Nucleus accumbens (tissue), 56 donors: ENCODE measurements around the gene MTFMT.
"Not testable (repeated sequence)": the region's sequence is repeated elsewhere in the genome, so short reads cannot be mapped to it uniquely, and the experiment has no call there.

Experiments
- DNase-seq, 56 donors: peaks; one replicate each; lab custom pipeline; 2025; lab: John Stamatoyannopoulos, UW

Gene MTFMT

GRCh38 chr15:65028921-65029735 is at the start of gene MTFMT:
TSS of gene MTFMT (minus strand) at chr15:65029639. CDS start at chr15:65029613, 26 bp downstream.
- DNase-seq: peak in 55 of 56 donors; percentile 23 to 95 (median 83)

DNA sequence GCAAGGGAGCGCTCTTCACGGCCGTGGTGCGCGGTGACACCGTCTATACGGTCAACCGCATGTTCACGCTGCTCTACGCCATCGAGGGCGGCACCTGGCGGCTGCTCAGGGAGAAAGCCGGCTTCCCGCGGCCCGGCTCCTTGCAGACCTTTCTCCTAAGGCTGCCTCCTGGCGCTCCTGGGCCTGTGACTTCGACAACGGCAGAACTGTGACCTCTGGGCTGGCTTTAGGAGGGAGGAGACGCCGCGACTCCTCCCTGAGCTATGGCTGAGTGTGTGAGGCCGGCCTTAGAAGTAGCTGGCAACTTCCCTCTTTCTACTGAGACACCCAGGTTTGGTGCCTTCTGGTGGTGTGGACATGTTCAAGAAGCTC is 48.5 kb upstream of the MTFMT start:
- peak in 5 of 56 donors; percentile 9 to 53 (median 19) for DNase-seq

DNA sequence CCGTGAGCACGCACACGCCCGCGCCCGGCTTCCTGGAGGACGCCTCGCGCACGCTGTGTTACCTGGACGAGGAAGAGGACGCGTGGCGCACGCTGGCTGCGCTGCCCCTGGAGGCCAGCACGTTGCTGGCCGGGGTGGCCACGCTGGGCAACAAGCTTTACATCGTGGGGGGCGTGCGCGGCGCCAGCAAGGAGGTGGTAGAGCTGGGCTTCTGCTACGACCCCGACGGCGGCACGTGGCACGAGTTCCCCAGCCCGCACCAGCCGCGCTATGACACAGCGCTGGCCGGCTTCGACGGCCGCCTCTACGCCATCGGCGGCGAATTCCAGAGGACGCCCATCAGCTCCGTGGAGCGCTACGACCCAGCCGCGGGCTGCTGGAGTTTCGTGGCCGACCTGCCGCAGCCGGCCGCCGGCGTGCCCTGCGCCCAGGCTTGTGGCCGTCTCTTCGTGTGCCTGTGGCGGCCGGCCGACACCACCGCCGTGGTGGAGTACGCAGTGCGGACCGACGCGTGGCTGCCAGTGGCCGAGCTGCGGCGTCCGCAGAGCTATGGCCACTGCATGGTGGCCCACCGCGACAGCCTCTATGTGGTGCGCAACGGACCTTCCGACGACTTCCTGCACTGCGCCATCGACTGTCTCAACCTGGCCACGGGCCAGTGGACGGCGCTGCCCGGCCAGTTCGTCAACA is 48.0 kb upstream of the MTFMT start:
- DNase-seq: no peak

GRCh38 chr15:65076486-65077290 is 47.2 kb upstream of the MTFMT start, which contains the start of gene KBTBD13:
TSS of gene KBTBD13 (plus strand) at chr15:65076746. CDS start at chr15:65076816, 70 bp downstream.
- DNase-seq: no peak

DNA sequence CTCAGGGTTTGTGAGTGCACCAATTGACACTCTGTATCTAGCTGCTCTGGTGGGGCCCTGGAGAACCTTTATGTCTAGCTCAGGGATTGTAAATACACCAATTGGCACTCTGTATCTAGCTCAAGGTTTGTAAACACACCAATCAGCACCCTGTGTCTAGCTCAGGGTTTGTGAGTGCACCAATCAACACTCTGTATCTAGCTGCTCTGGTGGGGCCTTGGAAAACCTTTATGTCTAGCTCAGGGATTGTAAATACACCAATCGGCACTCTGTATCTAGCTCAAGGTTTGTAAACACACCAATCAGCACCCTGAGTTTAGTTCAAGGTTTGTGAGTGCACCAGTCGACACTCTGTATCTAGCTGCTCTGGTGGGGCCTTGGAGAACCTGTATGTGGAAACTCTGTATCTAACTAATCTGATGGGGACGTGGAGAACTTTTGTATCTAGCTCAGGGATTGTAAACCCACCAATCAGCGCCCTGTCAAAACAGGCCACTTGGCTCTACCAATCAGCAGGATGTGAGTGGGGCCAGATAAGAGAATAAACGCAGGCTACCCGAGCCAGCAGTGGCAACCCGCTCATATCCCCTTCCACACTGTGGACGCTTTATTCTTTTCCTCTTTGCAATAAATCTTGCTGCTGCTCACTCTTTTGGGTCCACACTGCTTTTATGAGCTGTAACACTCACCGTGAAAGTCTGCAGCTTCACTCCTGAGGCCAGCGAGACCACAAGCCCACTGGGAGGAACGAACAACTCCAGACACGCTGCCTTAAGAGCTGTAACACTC is 46.4 kb upstream of the MTFMT start:
- DNase-seq: not testable (repeated sequence)

DNA sequence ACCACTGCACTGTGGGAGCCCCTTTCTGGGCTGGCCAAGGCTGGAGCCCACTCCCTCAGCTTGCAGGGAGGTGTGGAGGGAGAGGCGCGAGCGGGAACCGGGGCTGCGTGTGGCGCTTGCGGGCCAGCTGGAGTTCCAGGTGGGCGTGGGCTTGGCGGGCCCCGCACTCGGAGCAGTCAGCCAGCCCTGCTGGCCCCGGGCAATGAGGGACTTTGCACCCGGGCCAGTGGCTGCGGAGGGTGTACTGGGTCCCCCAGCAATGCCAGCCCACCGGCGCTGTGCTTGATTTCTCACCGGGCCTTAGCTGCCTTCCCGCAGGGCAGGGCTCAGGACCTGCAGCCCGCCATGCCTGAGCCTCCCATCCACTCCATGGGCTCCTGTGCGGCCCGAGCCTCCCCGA is 45.5 kb upstream of the MTFMT start:
- not testable (repeated sequence) for DNase-seq

- DNase-seq: no peak
Measured at GRCh38 chr15:65072617-65073016, 43.2 kb upstream of the MTFMT start.

- no peak for DNase-seq
Measured at GRCh38 chr15:65072027-65072426, 42.6 kb upstream of the MTFMT start.

DNA sequence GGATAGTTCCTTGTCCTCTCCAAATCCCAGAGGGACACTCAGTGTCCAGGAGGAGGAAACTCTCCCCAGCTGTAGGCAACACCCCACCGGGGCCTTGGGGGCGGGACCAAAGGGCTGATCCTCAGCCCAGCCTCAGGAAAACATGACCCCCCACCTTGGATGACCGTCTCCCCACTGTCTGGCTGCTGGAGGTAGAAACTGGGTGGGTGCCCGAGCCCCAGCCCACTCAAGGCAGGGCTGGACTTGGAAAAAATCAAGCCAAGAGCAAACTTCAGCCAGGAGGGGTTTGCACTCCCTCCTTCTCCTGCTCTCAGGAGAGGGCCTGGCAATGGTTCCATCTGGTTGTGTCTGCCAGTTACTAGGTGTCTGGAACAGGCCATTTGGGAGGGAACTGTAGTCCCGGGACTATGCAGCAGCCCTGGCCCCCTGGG is 42.0 kb upstream of the MTFMT start:
- peak in 18 of 56 donors; percentile 17 to 63 (median 32) for DNase-seq

DNA sequence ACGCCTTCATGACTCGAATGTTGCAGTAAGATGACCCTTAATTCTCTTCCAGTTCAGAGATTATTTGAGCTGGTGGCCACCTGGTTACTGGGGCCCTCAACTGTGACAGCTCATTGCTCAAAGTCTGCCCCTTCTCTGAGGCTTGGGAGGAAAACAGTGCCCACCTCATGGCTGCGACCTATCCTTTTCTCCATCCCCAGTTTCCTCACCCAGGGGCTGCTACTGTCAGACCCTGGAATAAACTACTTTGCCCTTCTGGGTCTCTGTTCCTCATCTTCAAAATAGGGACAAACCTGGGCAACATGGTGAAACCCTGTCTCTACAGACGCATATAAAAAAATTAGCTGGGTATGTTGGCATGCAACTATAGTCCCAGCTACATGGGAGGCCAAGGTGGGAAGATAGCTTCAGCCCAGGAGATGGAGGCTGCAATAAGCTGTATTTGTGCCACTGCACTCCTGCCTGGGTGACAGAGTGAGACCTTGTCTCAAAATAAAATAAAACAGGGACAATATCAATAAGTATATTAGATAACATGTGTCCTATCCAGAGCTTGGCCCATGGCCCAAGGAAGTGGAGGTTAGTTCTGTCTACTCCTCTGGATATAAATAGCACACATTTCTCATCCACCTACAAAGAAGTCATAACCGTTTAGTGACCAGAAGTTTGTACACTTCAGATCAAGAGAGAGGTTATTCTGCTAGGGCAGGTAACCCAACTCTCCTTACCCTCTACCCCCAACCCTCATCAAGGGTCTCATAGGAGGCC is 40.5 kb upstream of the MTFMT start:
- no peak for DNase-seq

GRCh38 chr15:65069179-65069578 is 39.7 kb upstream of the MTFMT start:
- no peak for DNase-seq

DNA sequence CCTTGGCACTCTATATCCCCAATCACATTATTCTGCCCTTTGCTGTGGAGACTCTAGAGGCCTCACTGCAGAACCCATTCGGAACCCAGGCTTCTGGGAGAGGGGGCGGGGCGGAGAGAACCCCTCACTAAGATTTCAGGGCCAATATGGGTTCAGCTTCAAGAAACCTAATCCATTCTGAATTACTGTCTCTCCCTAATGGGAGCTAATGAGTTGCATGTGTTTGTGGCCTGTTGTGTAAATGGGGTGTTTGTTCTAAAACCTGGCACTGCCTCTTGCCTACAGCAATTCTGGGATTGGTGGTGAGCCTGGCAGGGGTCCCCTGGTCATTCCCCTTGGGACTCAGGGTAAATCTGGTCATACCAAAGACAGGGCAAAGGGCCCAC is 39.0 kb upstream of the MTFMT start:
- no peak for DNase-seq

GRCh38 chr15:65067645-65068402 is 38.4 kb upstream of the MTFMT start, which contains the start of gene RASL12:
TSS of gene RASL12 (minus strand) at chr15:65067991. CDS start at chr15:65067835, 156 bp downstream.
- peak in 1 of 56 donors; percentile 42 for DNase-seq

- DNase-seq: no peak
Measured at GRCh38 chr15:65067317-65067644, 37.8 kb upstream of the MTFMT start.

DNA sequence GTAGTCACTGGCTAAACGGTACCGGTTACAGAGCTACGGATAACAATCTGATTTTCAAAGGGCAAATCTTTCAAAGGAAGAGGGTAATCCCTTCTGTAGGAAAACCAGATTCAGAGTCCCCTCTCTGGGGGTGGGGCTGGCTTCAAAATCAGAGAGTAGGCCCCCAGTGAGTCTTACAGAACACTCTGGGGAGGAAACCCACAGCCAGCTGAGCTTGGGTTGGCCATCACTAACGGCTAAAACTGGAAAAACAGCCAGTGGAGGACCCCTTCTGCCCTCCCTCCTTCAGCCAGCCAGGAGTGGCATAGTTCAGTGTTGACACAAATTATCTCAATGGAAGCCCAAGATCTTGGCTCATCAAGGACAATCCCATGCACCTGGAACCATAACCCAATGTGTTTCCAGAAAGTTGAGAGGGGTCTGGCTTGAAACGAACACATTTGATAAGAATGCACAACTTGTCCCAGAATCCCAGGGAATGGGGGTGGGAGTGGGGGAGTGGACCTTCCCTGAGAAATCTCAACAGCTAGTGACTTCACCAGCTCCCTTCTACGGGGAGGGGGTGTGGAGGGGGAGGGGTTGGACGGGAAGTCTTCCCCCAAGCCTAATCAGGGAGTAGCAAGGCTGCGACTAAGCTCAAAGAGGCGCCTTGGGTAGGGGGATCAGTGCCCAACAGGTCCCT is 37.3 kb upstream of the MTFMT start:
- peak in 3 of 56 donors; percentile 10 to 25 (median 17) for DNase-seq

GRCh38 chr15:65066001-65066634 is 36.7 kb upstream of the MTFMT start:
- DNase-seq: no peak

DNA sequence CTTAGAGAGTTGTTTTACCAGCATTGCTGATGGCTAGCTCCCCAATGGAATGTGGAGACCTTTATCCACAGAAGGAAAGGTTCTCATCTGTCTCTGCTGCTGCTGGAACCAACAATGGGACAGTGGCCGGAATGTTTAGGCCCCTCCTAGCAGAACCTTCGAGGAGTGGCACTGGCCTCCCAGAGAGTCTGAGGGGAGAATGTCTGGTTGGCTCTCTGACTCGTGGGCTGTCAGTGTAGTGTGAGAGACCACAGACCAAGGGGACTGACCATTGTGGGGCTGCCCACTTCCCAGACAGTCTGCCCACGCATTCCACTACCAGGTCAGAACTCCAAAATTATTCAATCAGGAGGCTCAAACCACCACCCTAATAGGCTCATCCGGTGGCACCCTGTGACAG is 33.3 kb upstream of the MTFMT start:
- no peak for DNase-seq
